GM23338 (cell line): ENCODE measurements around the gene CNOT1. TPM values are rescaled to one million over a fixed set of nuclear protein-coding genes. Genes with fewer than 3 reads are reported as not detected.

ENCODE experiments used
- ATAC-seq: fragments of 200-7000 bp; cut with Tn5 transposase; 3 replicates; pipeline ENCODE4 v1.9.1; 2020
- DNase-seq: peaks from one replicate; pipeline ENCODE4 v3.0.0-alpha.2; 2015; ENCODE audit warnings: low spot score
- H2AFZ ChIP-seq: fragments of 200-600 bp; sonication (generic); 2 replicates; pipeline ENCODE4 v1.8.0; 2016; ENCODE audit warnings: antibody characterized with exemption, mild to moderate bottlenecking, moderate library complexity
- H3F3A ChIP-seq: fragments of 200-600 bp; sonication (generic); replicated peaks from 2 replicates; pipeline ENCODE4 v1.8.0; 2017; ENCODE audit warnings: antibody characterized with exemption, mixed run types, low read depth
- H3K27ac ChIP-seq: fragments of 200-600 bp; sonication (generic); 2 replicates; pipeline ENCODE4 v1.6.1; 2016; ENCODE audit warnings: low read depth
- H3K27me3 ChIP-seq: fragments of 200-600 bp; sonication (generic); 2 replicates; pipeline ENCODE4 v1.8.0; 2016; ENCODE audit warnings: mild to moderate bottlenecking, mixed run types, moderate library complexity; ENCODE audit not compliant: insufficient read depth
- H3K36me3 ChIP-seq: fragments of 200-600 bp; sonication (generic); 2 replicates; pipeline ENCODE4 v1.8.0; 2016; ENCODE audit warnings: mild to moderate bottlenecking; ENCODE audit not compliant: insufficient read depth
- H3K4me1 ChIP-seq: fragments of 200-600 bp; sonication (generic); 2 replicates; pipeline ENCODE4 v1.8.0; 2016; ENCODE audit warnings: mild to moderate bottlenecking, moderate library complexity; ENCODE audit not compliant: insufficient read depth
- H3K4me2 ChIP-seq: fragments of 200-600 bp; sonication (generic); 2 replicates; pipeline ENCODE4 v1.7.1; 2017; ENCODE audit warnings: mixed run types
- H3K4me3 ChIP-seq: fragments of 200-600 bp; sonication (generic); 2 replicates; pipeline ENCODE4 v1.6.1; 2016; ENCODE audit warnings: mixed run types
- H3K79me2 ChIP-seq: fragments of 200-600 bp; sonication (generic); replicated peaks from 2 replicates; pipeline ENCODE4 v1.8.0; 2017; ENCODE audit warnings: mild to moderate bottlenecking; ENCODE audit not compliant: insufficient read depth
- H3K9me2 ChIP-seq: fragments of 200-600 bp; sonication (generic); 2 replicates; pipeline ENCODE4 v1.8.0; 2017; ENCODE audit not compliant: insufficient read depth
- H4K20me1 ChIP-seq: fragments of 200-600 bp; sonication (generic); replicated peaks from 2 replicates; pipeline ENCODE4 v1.8.0; 2017; ENCODE audit warnings: mild to moderate bottlenecking; ENCODE audit not compliant: insufficient read depth
- H3K27ac Mint-ChIP-seq: 2 replicates; pipeline ENCODE4 v1.8.0; 2020; ENCODE audit warnings: inconsistent platforms, mild to moderate bottlenecking, moderate library complexity, mixed read lengths
- H3K27me3 Mint-ChIP-seq: 3 replicates; pipeline ENCODE4 v1.8.0; 2022; ENCODE audit warnings: low read depth, mild to moderate bottlenecking, moderate library complexity, mixed read lengths, inconsistent platforms; ENCODE audit not compliant: insufficient read depth, poor library complexity
- H3K36me3 Mint-ChIP-seq: 3 replicates; pipeline ENCODE4 v1.8.0; 2021; ENCODE audit warnings: low read depth, mild to moderate bottlenecking, inconsistent platforms, moderate library complexity, mixed read lengths
- H3K4me1 Mint-ChIP-seq: 3 replicates; pipeline ENCODE4 v1.8.0; 2020; ENCODE audit warnings: mild to moderate bottlenecking, inconsistent platforms, mixed read lengths
- H3K4me3 Mint-ChIP-seq: 3 replicates; pipeline ENCODE4 v1.8.0; 2021; ENCODE audit warnings: moderate library complexity, mild to moderate bottlenecking, inconsistent platforms, mixed read lengths
- H3K9me3 Mint-ChIP-seq: 3 replicates; pipeline ENCODE4 v1.8.0; 2020; ENCODE audit warnings: moderate library complexity, mild to moderate bottlenecking, inconsistent platforms, mixed read lengths
- CREB1 ChIP-seq: fragments of 250-450 bp; sonication (Bioruptor Pico); IDR thresholded peaks from 2 replicates; pipeline ENCODE4 v1.5.0; 2020; ENCODE audit warnings: low read depth, mild to moderate bottlenecking, moderate library complexity
- ETS1 ChIP-seq: IDR thresholded peaks from 2 replicates; pipeline ENCODE4 v1.6.1; 2016; ENCODE audit warnings: antibody characterized with exemption
- EZH2 ChIP-seq: fragments of 200-600 bp; sonication (generic); IDR thresholded peaks from one replicate; pipeline ENCODE4 v1.8.0; 2017; ENCODE audit warnings: antibody characterized with exemption, mild to moderate bottlenecking, low read depth; ENCODE audit not compliant: unreplicated experiment
- EZH2phosphoT487 ChIP-seq: fragments of 200-600 bp; sonication (generic); IDR thresholded peaks from one replicate; pipeline ENCODE4 v1.8.1; 2018; ENCODE audit warnings: antibody characterized with exemption; ENCODE audit not compliant: unreplicated experiment
- JUNB ChIP-seq: IDR thresholded peaks from one replicate; pipeline ENCODE4 v1.6.1; 2016; ENCODE audit warnings: antibody characterized with exemption; ENCODE audit not compliant: unreplicated experiment
- NANOG ChIP-seq: IDR thresholded peaks from 2 replicates; pipeline ENCODE4 v1.6.1; 2016; ENCODE audit warnings: antibody characterized with exemption, borderline replicate concordance
- POLR2AphosphoS5 ChIP-seq: IDR thresholded peaks from 2 replicates; pipeline ENCODE4 v1.6.1; 2016; ENCODE audit warnings: antibody characterized with exemption, low read depth
- REST ChIP-seq: IDR thresholded peaks from one replicate; pipeline ENCODE4 v1.6.1; 2018; ENCODE audit warnings: antibody characterized with exemption; ENCODE audit not compliant: unreplicated experiment
- STAT1 ChIP-seq: IDR thresholded peaks from one replicate; pipeline ENCODE4 v1.6.1; 2016; ENCODE audit warnings: antibody characterized with exemption; ENCODE audit not compliant: unreplicated experiment
- ZNF114 ChIP-seq: fragments of 250-450 bp; sonication (Bioruptor Pico); IDR thresholded peaks from 2 replicates; pipeline ENCODE4 v1.5.0; 2020; ENCODE audit warnings: mild to moderate bottlenecking, moderate library complexity
- ZNF331 ChIP-seq: fragments of 250-450 bp; sonication (Bioruptor Pico); IDR thresholded peaks from 2 replicates; pipeline ENCODE4 v1.5.0; 2020; ENCODE audit warnings: low read depth, mild to moderate bottlenecking, moderate library complexity
- polyA plus RNA-seq: library from polyadenylated mRNA; unstranded; fragments of >200 nt; fragmentation: Nextera tagmentation; extraction: Ambion mirVana; gene quantifications from 2 replicates; pipeline ENCODE4 v1.2.1, GENCODE V29; 2016
- total RNA-seq: library from RNA; depleted of rRNA; stranded (reverse); fragments of >200 nt; shearing (Covaris generic); gene quantifications from 2 replicates; pipeline ENCODE4 v1.2.3, GENCODE V29; 2014
- TF ChIP-seq, protein P1 (sequence below): fragments of 250-450 bp; sonication (Bioruptor Pico); IDR thresholded peaks from 2 replicates; pipeline ENCODE4 v1.5.0; 2020; ENCODE audit warnings: mild to moderate bottlenecking, moderate library complexity
- TF ChIP-seq, protein P2 (sequence below), 2 experiments: fragments of 200-600 bp in 1 of 2; sonication (generic) in 1 of 2; conservative IDR thresholded peaks; 2 replicates each; pipeline versions ENCODE4 v1.5.1 to v1.6.1; 2016 to 2017; ENCODE audit warnings: antibody characterized with exemption in 2 of 2, low read depth in 2 of 2, mild to moderate bottlenecking in 2 of 2, moderate library complexity in 1 of 2

CNOT1 gene
- total and polyA plus RNA-seq, 2 experiments from 2014 or later, result 59.2 to 298 TPM

- H3K4me1 Mint-ChIP-seq, result no peaks in the 10 kb centered on the region
- no peak overlapping the region for H3K4me2 ChIP-seq
Measured at GRCh38 chr16:58537124-58537906, 92.3 kb downstream of the CNOT1 start.

More at GRCh38 chr16:58537124-58537906, 92.3 kb downstream of the CNOT1 start:
- no peak overlapping the region for H2AFZ ChIP-seq
- DNase-seq, result no peak
- H3K4me3 ChIP-seq, result no peak overlapping the region
- H3K4me1 ChIP-seq, result no peaks in the 10 kb centered on the region
- peaks cover 3% of the 10 kb centered on the region; the same call in 1 of the 2 replicates for H3F3A ChIP-seq
- no peaks in the 10 kb centered on the region for H3K79me2 ChIP-seq
- Mint-ChIP-seq H3K27me3 (peaks cover 1% of the 10 kb centered on the region), H3K4me3 (no peak overlapping the region), H3K9me3 (no peaks in the 10 kb centered on the region), H3K36me3 (peaks cover 96% of the 10 kb centered on the region), H3K27ac (no peak overlapping the region)
- peaks cover 25% of the 10 kb centered on the region; the same call in 1 of the 2 replicates for H4K20me1 ChIP-seq
- no peak overlapping the region for H3K27ac ChIP-seq
- H3K27me3 ChIP-seq, result no peaks in the 10 kb centered on the region
- ATAC-seq, result no peak
- no peak for TF ChIP-seq REST
- no peak for TF ChIP-seq ZNF331 (CRISPR knock-in tag)
- no peak for TF ChIP-seq POLR2AphosphoS5
- no peak for TF ChIP-seq CREB1
- no peak for TF ChIP-seq JUNB
- no peak for TF ChIP-seq EZH2phosphoT487
- no peak for TF ChIP-seq NANOG
- no peak for TF ChIP-seq ZNF114 (CRISPR knock-in tag)
- TF ChIP-seq, protein P1, sequence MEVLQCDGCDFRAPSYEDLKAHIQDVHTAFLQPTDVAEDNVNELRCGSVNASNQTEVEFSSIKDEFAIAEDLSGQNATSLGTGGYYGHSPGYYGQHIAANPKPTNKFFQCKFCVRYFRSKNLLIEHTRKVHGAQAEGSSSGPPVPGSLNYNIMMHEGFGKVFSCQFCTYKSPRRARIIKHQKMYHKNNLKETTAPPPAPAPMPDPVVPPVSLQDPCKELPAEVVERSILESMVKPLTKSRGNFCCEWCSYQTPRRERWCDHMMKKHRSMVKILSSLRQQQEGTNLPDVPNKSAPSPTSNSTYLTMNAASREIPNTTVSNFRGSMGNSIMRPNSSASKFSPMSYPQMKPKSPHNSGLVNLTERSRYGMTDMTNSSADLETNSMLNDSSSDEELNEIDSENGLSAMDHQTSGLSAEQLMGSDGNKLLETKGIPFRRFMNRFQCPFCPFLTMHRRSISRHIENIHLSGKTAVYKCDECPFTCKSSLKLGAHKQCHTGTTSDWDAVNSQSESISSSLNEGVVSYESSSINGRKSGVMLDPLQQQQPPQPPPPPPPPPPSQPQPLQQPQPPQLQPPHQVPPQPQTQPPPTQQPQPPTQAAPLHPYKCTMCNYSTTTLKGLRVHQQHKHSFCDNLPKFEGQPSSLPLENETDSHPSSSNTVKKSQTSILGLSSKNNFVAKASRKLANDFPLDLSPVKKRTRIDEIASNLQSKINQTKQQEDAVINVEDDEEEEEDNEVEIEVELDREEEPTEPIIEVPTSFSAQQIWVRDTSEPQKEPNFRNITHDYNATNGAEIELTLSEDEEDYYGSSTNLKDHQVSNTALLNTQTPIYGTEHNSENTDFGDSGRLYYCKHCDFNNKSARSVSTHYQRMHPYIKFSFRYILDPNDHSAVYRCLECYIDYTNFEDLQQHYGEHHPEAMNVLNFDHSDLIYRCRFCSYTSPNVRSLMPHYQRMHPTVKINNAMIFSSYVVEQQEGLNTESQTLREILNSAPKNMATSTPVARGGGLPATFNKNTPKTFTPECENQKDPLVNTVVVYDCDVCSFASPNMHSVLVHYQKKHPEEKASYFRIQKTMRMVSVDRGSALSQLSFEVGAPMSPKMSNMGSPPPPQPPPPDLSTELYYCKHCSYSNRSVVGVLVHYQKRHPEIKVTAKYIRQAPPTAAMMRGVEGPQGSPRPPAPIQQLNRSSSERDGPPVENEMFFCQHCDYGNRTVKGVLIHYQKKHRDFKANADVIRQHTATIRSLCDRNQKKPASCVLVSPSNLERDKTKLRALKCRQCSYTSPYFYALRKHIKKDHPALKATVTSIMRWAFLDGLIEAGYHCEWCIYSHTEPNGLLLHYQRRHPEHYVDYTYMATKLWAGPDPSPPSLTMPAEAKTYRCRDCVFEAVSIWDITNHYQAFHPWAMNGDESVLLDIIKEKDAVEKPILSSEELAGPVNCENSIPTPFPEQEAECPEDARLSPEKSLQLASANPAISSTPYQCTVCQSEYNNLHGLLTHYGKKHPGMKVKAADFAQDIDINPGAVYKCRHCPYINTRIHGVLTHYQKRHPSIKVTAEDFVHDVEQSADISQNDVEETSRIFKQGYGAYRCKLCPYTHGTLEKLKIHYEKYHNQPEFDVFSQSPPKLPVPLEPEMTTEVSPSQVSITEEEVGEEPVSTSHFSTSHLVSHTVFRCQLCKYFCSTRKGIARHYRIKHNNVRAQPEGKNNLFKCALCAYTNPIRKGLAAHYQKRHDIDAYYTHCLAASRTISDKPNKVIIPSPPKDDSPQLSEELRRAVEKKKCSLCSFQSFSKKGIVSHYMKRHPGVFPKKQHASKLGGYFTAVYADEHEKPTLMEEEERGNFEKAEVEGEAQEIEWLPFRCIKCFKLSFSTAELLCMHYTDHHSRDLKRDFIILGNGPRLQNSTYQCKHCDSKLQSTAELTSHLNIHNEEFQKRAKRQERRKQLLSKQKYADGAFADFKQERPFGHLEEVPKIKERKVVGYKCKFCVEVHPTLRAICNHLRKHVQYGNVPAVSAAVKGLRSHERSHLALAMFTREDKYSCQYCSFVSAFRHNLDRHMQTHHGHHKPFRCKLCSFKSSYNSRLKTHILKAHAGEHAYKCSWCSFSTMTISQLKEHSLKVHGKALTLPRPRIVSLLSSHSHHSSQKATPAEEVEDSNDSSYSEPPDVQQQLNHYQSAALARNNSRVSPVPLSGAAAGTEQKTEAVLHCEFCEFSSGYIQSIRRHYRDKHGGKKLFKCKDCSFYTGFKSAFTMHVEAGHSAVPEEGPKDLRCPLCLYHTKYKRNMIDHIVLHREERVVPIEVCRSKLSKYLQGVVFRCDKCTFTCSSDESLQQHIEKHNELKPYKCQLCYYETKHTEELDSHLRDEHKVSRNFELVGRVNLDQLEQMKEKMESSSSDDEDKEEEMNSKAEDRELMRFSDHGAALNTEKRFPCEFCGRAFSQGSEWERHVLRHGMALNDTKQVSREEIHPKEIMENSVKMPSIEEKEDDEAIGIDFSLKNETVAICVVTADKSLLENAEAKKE (CRISPR knock-in tag), result no peak
- TF ChIP-seq STAT1, result no peak
- TF ChIP-seq, protein P2, sequence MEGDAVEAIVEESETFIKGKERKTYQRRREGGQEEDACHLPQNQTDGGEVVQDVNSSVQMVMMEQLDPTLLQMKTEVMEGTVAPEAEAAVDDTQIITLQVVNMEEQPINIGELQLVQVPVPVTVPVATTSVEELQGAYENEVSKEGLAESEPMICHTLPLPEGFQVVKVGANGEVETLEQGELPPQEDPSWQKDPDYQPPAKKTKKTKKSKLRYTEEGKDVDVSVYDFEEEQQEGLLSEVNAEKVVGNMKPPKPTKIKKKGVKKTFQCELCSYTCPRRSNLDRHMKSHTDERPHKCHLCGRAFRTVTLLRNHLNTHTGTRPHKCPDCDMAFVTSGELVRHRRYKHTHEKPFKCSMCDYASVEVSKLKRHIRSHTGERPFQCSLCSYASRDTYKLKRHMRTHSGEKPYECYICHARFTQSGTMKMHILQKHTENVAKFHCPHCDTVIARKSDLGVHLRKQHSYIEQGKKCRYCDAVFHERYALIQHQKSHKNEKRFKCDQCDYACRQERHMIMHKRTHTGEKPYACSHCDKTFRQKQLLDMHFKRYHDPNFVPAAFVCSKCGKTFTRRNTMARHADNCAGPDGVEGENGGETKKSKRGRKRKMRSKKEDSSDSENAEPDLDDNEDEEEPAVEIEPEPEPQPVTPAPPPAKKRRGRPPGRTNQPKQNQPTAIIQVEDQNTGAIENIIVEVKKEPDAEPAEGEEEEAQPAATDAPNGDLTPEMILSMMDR (conservative IDR thresholded peaks at IDR 0.05; ENCODE audit: low read depth in 2 of 2), result no peak
- no peak for TF ChIP-seq EZH2
- no peak for TF ChIP-seq ETS1
- no peaks in the 10 kb centered on the region for H3K9me2 ChIP-seq
- H3K36me3 ChIP-seq, result peaks cover 92% of the 10 kb centered on the region
